ENCODE data around the gene SLC35E3.
"Not testable (repeated sequence)": the region's sequence is repeated elsewhere in the genome, so short reads cannot be mapped to it uniquely, and the experiment has no call there.

Gene SLC35E3

GRCh38 chr12:68794653-68795251 lies 48.8 kb downstream of the SLC35E3 start:
- no peak for DNase-seq (ENCODE audit: low spot score)

GRCh38 chr12:68796399-68796798 lies 50.4 kb downstream of the SLC35E3 start:
- no peak for DNase-seq (ENCODE audit: low spot score)

GRCh38 chr12:68798882-68799234 lies 52.9 kb downstream of the SLC35E3 start:
- no peak for DNase-seq (ENCODE audit: low spot score)

GRCh38 chr12:68800294-68800693 lies 54.3 kb downstream of the SLC35E3 start:
- DNase-seq (ENCODE audit: low spot score): no peak

- not testable (repeated sequence) for DNase-seq (ENCODE audit: low spot score)
These were observed 55.1 kb downstream of the SLC35E3 start for GRCh38 chr12:68801124-68801523.

- not testable (repeated sequence) for DNase-seq (ENCODE audit: low spot score)
These were observed 56.4 kb downstream of the SLC35E3 start for GRCh38 chr12:68802372-68802745.

- DNase-seq (ENCODE audit: low spot score): not testable (repeated sequence)
These were observed 57.1 kb downstream of the SLC35E3 start for GRCh38 chr12:68802911-68803651.

- no peak for DNase-seq (ENCODE audit: low spot score)
These were observed 58.1 kb downstream of the SLC35E3 start for GRCh38 chr12:68803948-68804656.

GRCh38 chr12:68804657-68805591 lies 58.9 kb downstream of the SLC35E3 start:
- DNase-seq (ENCODE audit: low spot score): peak; percentile 67

- DNase-seq (ENCODE audit: low spot score): no peak
These were observed 59.7 kb downstream of the SLC35E3 start for GRCh38 chr12:68805592-68806120.

GRCh38 chr12:68806488-68807237 lies 60.7 kb downstream of the SLC35E3 start:
- DNase-seq (ENCODE audit: low spot score): no peak

- not testable (repeated sequence) for DNase-seq (ENCODE audit: low spot score)
These were observed 61.2 kb downstream of the SLC35E3 start for GRCh38 chr12:68807274-68807575.

- DNase-seq (ENCODE audit: low spot score): peak; percentile 97
These were observed 61.8 kb downstream of the SLC35E3 start, which contains the start of gene MDM2 for GRCh38 chr12:68807576-68808387. Gene MDM2, plus strand, starts transcription at chr12:68808177. Its CDS starts 301 bp downstream, at chr12:68808478.

- peak; percentile 67 for DNase-seq (ENCODE audit: low spot score)
These were observed 62.6 kb downstream of the SLC35E3 start for GRCh38 chr12:68808388-68809189.

GRCh38 chr12:68809190-68810026 lies 63.4 kb downstream of the SLC35E3 start:
- no peak for DNase-seq (ENCODE audit: low spot score)

- not testable (repeated sequence) for DNase-seq (ENCODE audit: low spot score)
These were observed 64.0 kb downstream of the SLC35E3 start for GRCh38 chr12:68810027-68810389.

GRCh38 chr12:68811573-68811972 lies 65.6 kb downstream of the SLC35E3 start:
- DNase-seq (ENCODE audit: low spot score): not testable (repeated sequence)

- DNase-seq (ENCODE audit: low spot score): no peak
These were observed 66.7 kb downstream of the SLC35E3 start for GRCh38 chr12:68812553-68813241.

Data from HuH-7 (cell line).